Adrenal gland (tissue), 5 donors: ENCODE data around the gene FAM118A.
"Not testable (repeated sequence)": the region's sequence is repeated elsewhere in the genome, so short reads cannot be mapped to it uniquely, and the experiment has no call there.

Experiments
- CTCF ChIP-seq, 6 experiments: fragments of 450-650 bp in 4 of 6; fragments of 200-600 bp in 2 of 6; sonication (generic) in 1 of 6; IDR thresholded peaks; 1 replicate in 5 of 6; 2 replicates in 1 of 6; pipeline versions ENCODE4 v1.5.1 to v1.8.0; 2016 to 2021; ENCODE audit warnings: antibody characterized with exemption in 6 of 6, mild to moderate bottlenecking in 2 of 6, moderate library complexity in 1 of 6
- POLR2A ChIP-seq, 2 donors: fragments of 450-650 bp; IDR thresholded peaks; one replicate each; pipeline ENCODE4 v1.6.1; 2017; ENCODE audit warnings: antibody characterized with exemption in 2 of 2, mild to moderate bottlenecking in 2 of 2, moderate library complexity in 1 of 2
- donor health status: DM: no; HTN: no; CAD: no.

GRCh38 chr22:45352757-45353156, 43.0 kb downstream of the FAM118A start:
- not testable (repeated sequence) for TF ChIP-seq CTCF, POLR2A (IDR thresholded peaks at IDR 0.05)
